SU-DHL-6 (cell line): ENCODE results near the gene MACROH2A2.
"Not testable (repeated sequence)": the region's sequence is repeated elsewhere in the genome, so short reads cannot be mapped to it uniquely, and the experiment has no call there.

Experiments
- H2AFZ ChIP-seq: fragments of 200-600 bp; sonication (generic); 2 replicates; pipeline ENCODE4 v1.6.1; 2014; ENCODE audit warnings: low read depth, mild to moderate bottlenecking, moderate library complexity, mixed read lengths, antibody characterized with exemption, low read length; ENCODE audit not compliant: severe bottlenecking
- H3F3A ChIP-seq: fragments of 200-600 bp; shearing (Covaris generic); 2 replicates; pipeline ENCODE4 v1.6.0; 2016; ENCODE audit warnings: antibody characterized with exemption, mild to moderate bottlenecking; ENCODE audit not compliant: insufficient read depth
- H3K27ac ChIP-seq: fragments of 200-600 bp; sonication (generic); 2 replicates; pipeline ENCODE4 v1.5.1; 2016; ENCODE audit warnings: low read depth, mild to moderate bottlenecking, low read length, moderate library complexity, mixed read lengths
- H3K27me3 ChIP-seq: fragments of 200-600 bp; sonication (generic), shearing (Covaris generic); 2 replicates; pipeline ENCODE4 v1.6.0; 2014; ENCODE audit warnings: mild to moderate bottlenecking, low read length
- H3K36me3 ChIP-seq: fragments of 200-600 bp; sonication (generic); 2 replicates; pipeline ENCODE4 v1.6.1; 2014; ENCODE audit warnings: mild to moderate bottlenecking, low read length, mixed read lengths
- H3K4me2 ChIP-seq: fragments of 300-600, 200-600 bp; shearing (Covaris generic), sonication (generic); 2 replicates; pipeline ENCODE4 v1.6.0; 2014; ENCODE audit warnings: low read length, low read depth, mild to moderate bottlenecking; ENCODE audit not compliant: poor library complexity, severe bottlenecking
- H3K4me3 ChIP-seq: fragments of 200-600 bp; sonication (generic); 2 replicates; pipeline ENCODE4 v1.5.1; 2014; ENCODE audit warnings: antibody characterized with exemption, low read length, mild to moderate bottlenecking, mixed read lengths; ENCODE audit not compliant: insufficient read depth, poor library complexity, severe bottlenecking
- H3K79me2 ChIP-seq: fragments of 200-600 bp; sonication (generic); 2 replicates; pipeline ENCODE4 v1.6.1; 2014; ENCODE audit warnings: mild to moderate bottlenecking, low read length, moderate library complexity; ENCODE audit not compliant: insufficient read depth
- H3K9ac ChIP-seq: fragments of 200-600 bp; sonication (generic); 2 replicates; pipeline ENCODE4 v1.7.0; 2014; ENCODE audit warnings: mild to moderate bottlenecking, low read length
- H3K9me2 ChIP-seq: fragments of 200-600 bp; sonication (generic); replicated peaks from 2 replicates; pipeline ENCODE4 v1.6.1; 2014; ENCODE audit warnings: low read length; ENCODE audit not compliant: insufficient read depth
- H3K9me3 ChIP-seq: fragments of 200-600 bp; sonication (generic); 2 replicates; pipeline ENCODE4 v1.6.1; 2014; ENCODE audit warnings: low read length, mixed read lengths; ENCODE audit not compliant: insufficient read depth
- H4K20me1 ChIP-seq: fragments of 200-600 bp; sonication (generic); 2 replicates; pipeline ENCODE4 v1.6.1; 2014; ENCODE audit warnings: low read depth, mild to moderate bottlenecking, antibody characterized with exemption, low read length, moderate library complexity, mixed read lengths
- EZH2phosphoT487 ChIP-seq: fragments of 200-600 bp; sonication (generic), shearing (Covaris generic); conservative IDR thresholded peaks from 2 replicates; pipeline ENCODE4 v1.6.1; 2018; ENCODE audit warnings: mild to moderate bottlenecking, antibody characterized with exemption, low read length, moderate library complexity, mixed read lengths
- TF ChIP-seq, protein P1 (sequence below): fragments of 200-600 bp; sonication (generic); IDR thresholded peaks from one replicate; pipeline ENCODE4 v1.5.1; 2017; ENCODE audit warnings: antibody characterized with exemption, mild to moderate bottlenecking, low read length, moderate library complexity; ENCODE audit not compliant: insufficient read depth, poor library complexity, severe bottlenecking

Gene MACROH2A2

DNA sequence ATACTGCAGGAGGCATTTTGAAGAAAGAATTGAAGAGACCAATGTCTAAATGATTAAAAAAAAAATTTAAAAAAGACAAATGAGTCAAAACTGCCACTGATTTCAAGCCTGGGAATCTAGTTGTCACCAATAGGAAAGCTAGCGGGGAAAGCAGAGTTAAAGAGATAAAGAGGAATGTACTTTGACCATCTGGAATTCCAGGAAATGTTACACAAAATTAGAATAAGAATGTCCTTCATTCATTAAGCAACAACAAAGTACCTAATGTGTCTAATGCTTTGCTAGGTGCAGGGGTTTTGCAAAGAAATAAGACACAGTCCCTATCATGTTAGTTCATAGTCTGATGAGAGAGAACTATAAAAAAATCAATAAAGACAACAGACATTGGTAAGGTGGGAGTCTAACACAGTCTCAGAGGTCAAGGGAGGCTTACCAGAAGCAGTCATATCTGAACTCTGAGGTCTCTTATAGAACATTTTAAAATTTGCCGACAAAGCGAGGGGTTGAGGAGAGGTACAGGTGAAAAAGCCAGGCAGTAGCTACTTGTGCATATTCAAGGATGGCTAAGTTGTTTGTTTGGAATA is 102.7 kb downstream of the MACROH2A2 start:
- Histone ChIP-seq H3K36me3 (peaks cover 65% of the 10 kb centered on the region), H3K4me2 (no peak overlapping the region), H3K27me3 (no peaks in the 10 kb centered on the region), H3K27ac (no peak overlapping the region), H3K9me3 (no peaks in the 10 kb centered on the region), H2AFZ (no peak overlapping the region), H4K20me1 (no peaks in the 10 kb centered on the region), H3K9me2 (no peaks in the 10 kb centered on the region), H3K4me3 (no peak overlapping the region), H3F3A (no peaks in the 10 kb centered on the region; the same call in 1 of the 2 replicates), H3K9ac (no peak overlapping the region), H3K79me2 (peaks cover 21% of the 10 kb centered on the region)
- TF ChIP-seq, protein P1, sequence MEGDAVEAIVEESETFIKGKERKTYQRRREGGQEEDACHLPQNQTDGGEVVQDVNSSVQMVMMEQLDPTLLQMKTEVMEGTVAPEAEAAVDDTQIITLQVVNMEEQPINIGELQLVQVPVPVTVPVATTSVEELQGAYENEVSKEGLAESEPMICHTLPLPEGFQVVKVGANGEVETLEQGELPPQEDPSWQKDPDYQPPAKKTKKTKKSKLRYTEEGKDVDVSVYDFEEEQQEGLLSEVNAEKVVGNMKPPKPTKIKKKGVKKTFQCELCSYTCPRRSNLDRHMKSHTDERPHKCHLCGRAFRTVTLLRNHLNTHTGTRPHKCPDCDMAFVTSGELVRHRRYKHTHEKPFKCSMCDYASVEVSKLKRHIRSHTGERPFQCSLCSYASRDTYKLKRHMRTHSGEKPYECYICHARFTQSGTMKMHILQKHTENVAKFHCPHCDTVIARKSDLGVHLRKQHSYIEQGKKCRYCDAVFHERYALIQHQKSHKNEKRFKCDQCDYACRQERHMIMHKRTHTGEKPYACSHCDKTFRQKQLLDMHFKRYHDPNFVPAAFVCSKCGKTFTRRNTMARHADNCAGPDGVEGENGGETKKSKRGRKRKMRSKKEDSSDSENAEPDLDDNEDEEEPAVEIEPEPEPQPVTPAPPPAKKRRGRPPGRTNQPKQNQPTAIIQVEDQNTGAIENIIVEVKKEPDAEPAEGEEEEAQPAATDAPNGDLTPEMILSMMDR, result no peak
- TF ChIP-seq EZH2phosphoT487, result no peak

DNA sequence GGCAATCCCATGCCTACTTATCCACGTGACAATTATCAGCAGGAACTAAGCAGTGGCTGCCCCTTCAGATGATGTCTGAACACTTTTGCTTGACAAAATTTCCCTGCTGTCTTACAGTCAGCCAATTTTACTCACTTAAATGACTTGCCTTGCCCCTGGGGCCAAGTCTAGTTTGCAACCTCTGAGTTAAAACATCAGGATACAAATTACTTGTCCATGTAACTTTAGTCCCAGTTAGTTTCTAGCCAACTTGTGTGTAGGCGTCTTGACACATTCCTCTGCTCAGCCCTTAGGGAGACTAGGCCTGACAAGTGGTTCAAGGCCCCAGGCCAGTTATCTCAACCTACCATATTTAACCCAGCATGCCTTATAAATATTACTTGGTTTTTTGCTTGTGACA is 105.5 kb downstream of the MACROH2A2 start:
- no peaks in the 10 kb centered on the region for H3K27me3 ChIP-seq
- no peak for TF ChIP-seq EZH2phosphoT487
- TF ChIP-seq, protein P1, result no peak
- peaks cover 44% of the 10 kb centered on the region for H3K79me2 ChIP-seq
- H4K20me1 ChIP-seq, result peaks cover 5% of the 10 kb centered on the region; the same call in 1 of the 2 replicates
- no peak overlapping the region for H3K9ac ChIP-seq
- no peaks in the 10 kb centered on the region for H3K9me3 ChIP-seq
- no peak overlapping the region for H3K4me2 ChIP-seq
- H2AFZ ChIP-seq, result no peak overlapping the region
- peaks cover 62% of the 10 kb centered on the region for H3K36me3 ChIP-seq
- no peaks in the 10 kb centered on the region; the same call in 1 of the 2 replicates for H3F3A ChIP-seq
- H3K4me3 ChIP-seq, result no peak overlapping the region
- H3K27ac ChIP-seq, result no peak overlapping the region
- H3K9me2 ChIP-seq, result no peaks in the 10 kb centered on the region

DNA sequence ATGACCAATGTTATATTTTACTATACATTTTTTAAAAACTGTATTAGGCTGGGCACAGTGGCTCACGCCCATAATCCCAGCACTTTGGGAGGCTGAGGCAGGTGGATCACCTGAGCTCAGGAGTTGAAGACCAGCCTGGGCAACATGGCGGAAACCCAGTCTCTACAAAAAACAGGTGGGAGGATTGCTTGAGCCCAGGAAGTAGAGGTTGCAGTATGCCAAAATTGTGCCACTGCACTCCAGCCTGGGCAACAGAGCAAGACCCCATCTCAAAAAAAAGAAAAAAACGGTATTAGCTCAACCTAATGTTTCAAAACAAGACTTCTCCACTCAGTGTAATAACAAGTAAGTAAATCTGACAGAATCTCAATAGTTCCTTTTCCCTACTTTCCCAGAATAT is 106.7 kb downstream of the MACROH2A2 start:
- H3K36me3 ChIP-seq, result peaks cover 51% of the 10 kb centered on the region
- peaks cover 57% of the 10 kb centered on the region for H3K79me2 ChIP-seq
- H4K20me1 ChIP-seq, result peaks cover 13% of the 10 kb centered on the region; the same call in 1 of the 2 replicates

DNA sequence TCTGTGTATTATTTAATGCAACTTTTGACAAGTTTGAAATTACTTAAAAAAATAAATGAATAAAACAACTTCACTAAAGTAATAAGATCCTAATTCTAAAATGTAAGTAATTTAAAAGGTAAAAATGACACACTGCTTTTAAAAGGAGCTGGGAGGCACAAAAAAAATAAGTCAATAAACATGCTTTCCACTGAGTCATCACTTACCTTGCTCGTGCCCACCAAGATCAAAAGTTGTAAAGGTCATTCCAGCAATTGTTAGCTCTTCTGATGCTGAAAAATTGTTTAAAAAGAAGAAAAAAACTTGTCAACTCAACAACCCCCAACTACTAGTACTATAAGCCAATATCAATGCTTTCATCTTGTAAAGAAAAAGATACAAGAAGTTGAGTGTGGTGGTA is 108.2 kb downstream of the MACROH2A2 start:
- Histone ChIP-seq H3K27me3 (no peaks in the 10 kb centered on the region), H4K20me1 (peaks cover 13% of the 10 kb centered on the region; the same call in 1 of the 2 replicates), H3K4me2 (no peak overlapping the region), H3K9me3 (no peaks in the 10 kb centered on the region), H3K4me3 (no peak overlapping the region), H3K36me3 (peaks cover 42% of the 10 kb centered on the region), H3K79me2 (peaks cover 71% of the 10 kb centered on the region), H3K9me2 (no peaks in the 10 kb centered on the region), H3F3A (no peaks in the 10 kb centered on the region), H3K9ac (no peak overlapping the region), H2AFZ (no peak overlapping the region), H3K27ac (no peak overlapping the region)
- TF ChIP-seq, protein P1, result no peak
- no peak for TF ChIP-seq EZH2phosphoT487

More for the DNA sequence above, 106.7 kb downstream of the MACROH2A2 start:
- not testable (repeated sequence) for H3K4me3 ChIP-seq, H3F3A ChIP-seq, H2AFZ ChIP-seq, H3K27ac ChIP-seq, H3K27me3 ChIP-seq, H3K9me3 ChIP-seq, H3K4me2 ChIP-seq, H3K9ac ChIP-seq, H3K9me2 ChIP-seq
